GM21515 (cell line): ENCODE data around the gene ABCD3.
"Not testable (repeated sequence)": the region's sequence is repeated elsewhere in the genome, so short reads cannot be mapped to it uniquely, and the experiment has no call there.

Experiments
- ATAC-seq: cut with Tn5 transposase; IDR thresholded peaks from one replicate; pipeline ENCODE4 v1.9.1; 2021; ENCODE audit not compliant: unreplicated experiment

ABCD3 gene

DNA sequence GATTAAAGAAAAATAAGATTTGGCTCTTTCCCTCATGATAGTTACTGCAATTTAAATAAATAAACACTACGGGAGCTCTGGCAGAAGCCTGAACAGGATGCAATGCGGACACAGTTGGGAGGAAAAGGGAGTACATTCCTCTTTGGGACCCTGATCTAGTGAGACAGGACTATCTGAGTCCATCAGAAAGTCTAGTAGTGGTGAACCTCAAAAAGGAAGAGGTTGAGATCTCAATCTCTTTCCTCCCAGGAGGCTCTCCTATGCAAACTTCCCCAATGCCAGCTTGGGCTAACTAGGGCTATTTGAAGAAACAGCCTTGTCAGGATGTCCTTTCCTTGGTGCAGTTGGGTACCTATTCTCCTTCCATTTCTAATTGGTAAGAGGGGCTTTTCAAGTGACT is 4.9 kb upstream of the ABCD3 start:
- no peak for ATAC-seq

GRCh38 chr1:94416901-94417727 is 1.1 kb upstream of the ABCD3 start:
- ATAC-seq: no peak

DNA sequence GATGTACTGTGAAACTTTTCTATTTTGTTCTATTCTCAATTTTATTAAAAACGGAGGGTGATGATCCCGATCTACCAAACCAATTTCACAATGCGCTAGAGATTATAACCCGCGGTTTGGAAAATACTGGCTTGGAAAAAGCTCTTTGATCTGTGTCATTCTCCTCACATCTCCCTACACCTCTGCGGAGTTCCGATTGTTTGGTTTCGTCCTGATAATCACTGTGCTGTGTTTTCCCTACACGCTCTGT is 536 bp upstream of the ABCD3 start:
- ATAC-seq: no peak

DNA sequence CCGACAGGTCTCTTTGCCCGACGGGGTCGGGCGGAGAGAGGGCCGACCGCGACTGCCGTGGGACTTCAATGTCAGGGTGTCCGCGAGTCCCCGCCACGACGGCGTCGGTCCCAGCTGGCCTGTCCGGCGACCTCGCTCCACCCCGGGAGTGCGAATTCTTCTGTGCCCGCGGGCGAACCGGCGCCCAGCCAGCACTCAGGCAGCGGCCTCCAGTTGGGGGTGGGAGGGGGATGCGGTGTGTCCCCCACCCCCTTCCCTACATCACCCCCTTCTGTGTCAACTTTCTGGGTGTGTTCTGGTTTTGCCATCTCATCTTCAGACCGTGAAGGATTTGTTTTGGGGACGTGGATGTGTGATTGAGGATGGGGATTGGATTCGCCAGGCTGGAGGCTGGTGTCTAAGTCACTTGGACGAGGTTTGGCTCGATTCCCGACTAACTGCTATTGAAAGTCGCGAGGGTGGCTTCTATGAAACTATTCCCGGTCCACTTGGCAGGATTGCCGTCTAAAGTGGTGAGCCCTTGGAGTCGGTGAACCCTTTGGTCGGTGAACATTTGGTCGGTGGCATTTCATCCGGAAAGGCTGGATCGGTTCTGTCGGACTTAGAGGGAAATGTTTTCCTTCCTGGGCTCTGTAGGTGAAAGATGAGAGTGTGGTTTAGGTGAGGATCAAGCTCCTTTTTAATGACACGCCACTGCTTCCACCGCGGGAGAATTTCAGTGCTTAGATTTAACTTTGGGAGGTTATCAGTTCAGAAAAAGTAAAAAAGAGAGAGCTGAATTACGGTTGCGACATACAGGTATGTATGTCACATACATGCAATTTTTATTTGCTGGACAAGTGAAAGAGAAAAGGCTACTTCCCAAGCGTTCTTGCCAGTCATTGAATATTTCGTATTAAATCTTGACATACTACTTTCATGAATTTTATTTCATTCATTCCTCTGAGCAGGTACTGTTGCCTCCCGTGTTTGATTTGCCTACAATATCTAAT is 771 bp downstream of the ABCD3 start:
- ATAC-seq: peak; percentile 36

GRCh38 chr1:94422115-94422820 is 4.1 kb downstream of the ABCD3 start:
- ATAC-seq: no peak

- ATAC-seq: no peak
Measured at GRCh38 chr1:94425821-94426484, 7.8 kb downstream of the ABCD3 start.

DNA sequence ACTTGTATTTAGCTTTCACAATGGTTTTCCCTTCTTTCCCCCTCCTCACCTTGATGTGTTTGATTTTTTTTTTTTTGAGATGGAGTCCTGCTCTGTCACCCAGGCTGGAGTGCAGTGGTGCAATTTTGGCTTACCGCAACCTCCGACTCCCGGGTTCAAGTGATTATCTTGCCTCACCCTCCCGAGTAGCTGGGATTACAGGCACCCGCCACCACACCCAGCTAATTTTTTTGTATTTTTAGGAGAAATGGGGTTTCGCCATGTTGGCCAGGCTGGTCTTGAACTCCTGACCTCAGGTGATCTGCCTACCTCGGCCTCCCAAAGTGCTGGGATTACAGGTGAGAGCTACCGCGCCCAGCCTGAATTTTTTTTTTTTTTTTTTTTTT is 8.3 kb downstream of the ABCD3 start:
- ATAC-seq: not testable (repeated sequence)

DNA sequence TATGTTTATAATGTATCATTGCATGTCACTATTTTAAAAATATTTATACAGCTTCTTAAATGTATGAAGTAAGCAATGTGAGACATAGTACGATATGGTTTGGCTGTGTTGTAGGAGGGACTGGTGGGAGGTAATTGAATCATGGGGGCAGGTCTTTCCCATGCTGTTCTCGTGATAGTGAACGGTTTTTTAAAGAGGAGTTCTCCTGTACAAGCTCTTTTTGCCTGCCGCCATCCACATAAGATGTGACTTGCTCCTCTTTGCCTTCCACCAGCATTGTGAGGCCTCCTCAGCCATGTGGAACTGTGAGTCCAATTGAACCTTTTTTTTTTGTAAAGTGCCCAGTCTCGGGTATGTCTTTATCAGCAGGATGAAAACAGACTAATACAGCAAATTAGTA is 10.3 kb downstream of the ABCD3 start:
- ATAC-seq: no peak

DNA sequence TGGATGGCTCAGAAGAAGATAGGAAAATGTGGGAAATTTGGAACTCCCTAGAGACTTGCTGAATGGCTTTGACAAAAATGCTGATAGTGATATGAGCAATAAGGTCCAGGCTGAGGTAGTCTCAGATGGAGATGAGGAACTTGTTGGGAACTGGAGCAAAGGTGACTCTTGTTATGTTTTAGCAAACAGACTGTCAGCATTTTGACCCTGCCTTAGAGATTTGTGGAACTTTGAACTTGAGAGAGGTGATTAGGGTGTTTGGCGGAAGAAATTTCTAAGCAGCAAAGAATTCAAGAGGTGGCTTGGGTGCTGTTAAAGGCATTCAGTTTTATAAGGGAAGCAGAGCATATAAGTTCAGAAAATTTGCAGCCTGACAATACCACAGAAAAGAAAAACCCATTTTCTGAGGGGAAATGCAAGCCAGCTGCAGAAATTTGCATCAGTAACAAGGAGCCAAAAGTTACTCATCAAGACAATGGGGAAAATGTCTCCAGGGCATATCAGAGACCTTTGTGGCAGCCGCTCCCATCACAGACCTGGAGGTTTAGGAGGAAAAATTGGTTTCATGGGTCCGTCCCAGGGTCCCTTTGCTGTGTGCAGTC is 10.8 kb downstream of the ABCD3 start:
- not testable (repeated sequence) for ATAC-seq

- not testable (repeated sequence) for ATAC-seq
Measured at GRCh38 chr1:94430066-94430465, 11.9 kb downstream of the ABCD3 start.

- no peak for ATAC-seq
Measured at GRCh38 chr1:94433866-94434265, 15.7 kb downstream of the ABCD3 start.

- no peak for ATAC-seq
Measured at GRCh38 chr1:94434365-94435045, 16.3 kb downstream of the ABCD3 start.

GRCh38 chr1:94438692-94439276 is 20.6 kb downstream of the ABCD3 start:
- no peak for ATAC-seq

- no peak for ATAC-seq
Measured at GRCh38 chr1:94440088-94440487, 21.9 kb downstream of the ABCD3 start.

- not testable (repeated sequence) for ATAC-seq
Measured at GRCh38 chr1:94443067-94443466, 24.9 kb downstream of the ABCD3 start.

- not testable (repeated sequence) for ATAC-seq
Measured at GRCh38 chr1:94444819-94445218, 26.6 kb downstream of the ABCD3 start.

GRCh38 chr1:94445733-94446132 is 27.5 kb downstream of the ABCD3 start:
- ATAC-seq: not testable (repeated sequence)

DNA sequence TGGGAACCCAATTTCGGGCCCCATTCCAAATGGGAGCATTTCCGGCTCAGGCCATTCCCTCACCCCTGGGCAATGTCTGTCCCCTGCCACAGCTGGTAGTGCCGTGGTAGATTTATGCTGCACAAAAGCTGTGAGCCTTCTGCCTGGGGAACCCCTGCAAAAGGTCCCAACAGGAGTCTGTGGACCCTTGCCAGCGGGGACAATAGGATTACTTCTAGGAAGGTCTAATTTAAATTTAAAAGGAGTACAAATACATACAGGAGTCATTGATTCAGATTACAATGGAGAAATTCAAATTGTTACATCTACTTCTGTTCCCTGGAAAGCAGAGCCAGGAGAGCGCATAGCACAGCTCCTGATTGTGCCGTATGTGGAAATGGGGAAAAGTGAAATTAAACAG is 28.0 kb downstream of the ABCD3 start:
- not testable (repeated sequence) for ATAC-seq

DNA sequence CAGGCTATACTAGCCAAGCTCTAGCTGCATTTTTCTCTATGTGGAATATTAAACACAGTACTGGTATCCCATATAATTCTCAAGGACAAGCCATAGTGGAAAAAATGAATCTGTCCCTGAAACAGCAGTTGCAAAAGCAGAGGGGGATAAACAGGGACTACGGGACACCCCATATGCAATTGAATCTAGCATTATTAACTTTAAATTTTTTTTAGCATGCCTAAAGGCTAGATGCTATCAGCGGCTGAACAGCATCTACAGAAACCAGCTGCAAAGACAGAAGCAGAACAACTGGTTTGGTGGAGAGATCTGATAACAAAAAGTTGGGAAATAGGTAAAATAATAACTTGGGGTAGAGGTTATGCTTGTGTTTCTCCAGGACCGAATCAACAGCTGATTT is 30.6 kb downstream of the ABCD3 start:
- not testable (repeated sequence) for ATAC-seq

DNA sequence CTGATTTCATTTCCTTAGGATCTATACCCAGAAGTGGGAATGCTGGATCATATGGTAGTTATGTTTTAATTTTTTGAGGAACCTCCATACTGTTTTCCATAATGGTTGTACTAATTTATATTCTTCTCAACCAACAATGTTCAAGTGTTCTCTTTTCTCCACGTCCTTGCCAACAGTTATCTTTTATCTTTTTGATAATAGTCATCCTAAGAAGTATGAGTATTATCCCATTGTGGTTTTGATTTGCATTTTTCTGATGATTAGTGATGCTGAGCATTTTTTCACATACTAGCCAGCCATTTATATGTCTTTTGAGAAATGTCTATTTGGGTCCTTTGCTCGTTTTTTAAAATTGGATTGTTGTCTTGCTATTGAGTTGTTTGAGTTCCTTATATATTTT is 38.5 kb downstream of the ABCD3 start:
- ATAC-seq: no peak
